Body of pancreas (tissue), 4 donors: Measurements from ENCODE around the gene STIM1. TPM values are rescaled to one million over a fixed set of nuclear protein-coding genes. Genes with fewer than 3 reads are reported as not detected.

Experiments used
- ATAC-seq: fragments of 150-250 bp; one replicate; pipeline ENCODE4 v1.9.1; 2016
- DNase-seq, 4 donors: peaks; one replicate each; pipeline ENCODE4 v3.0.0-alpha.2; 2019
- H3K27ac ChIP-seq, 4 donors: fragments of 200-600 bp; sonication (generic); 1 replicate in 3 of 4; 2 replicates in 1 of 4; pipeline versions ENCODE4 v1.5.1 to v1.6.1; 2016 to 2019; ENCODE audit warnings: mild to moderate bottlenecking in 1 of 4, mixed read lengths in 1 of 4, moderate library complexity in 1 of 4
- H3K27me3 ChIP-seq, 2 donors: fragments of 200-600 bp; sonication (generic); one replicate each; pipeline ENCODE4 v1.6.0; 2016; ENCODE audit warnings: mild to moderate bottlenecking in 1 of 2
- H3K36me3 ChIP-seq, 2 donors: fragments of 200-600 bp; sonication (generic); replicated peaks in 1 of 2; 2 replicates each; pipeline ENCODE4 v1.5.1; 2016; ENCODE audit warnings: low read depth in 2 of 2; ENCODE audit not compliant: insufficient read depth in 1 of 2
- H3K4me1 ChIP-seq: fragments of 200-600 bp; sonication (generic); one replicate; pipeline ENCODE4 v1.6.0; 2016
- H3K4me3 ChIP-seq, 2 donors: fragments of 200-600 bp; sonication (generic); 1 replicate in 1 of 2; 2 replicates in 1 of 2; pipeline ENCODE4 v1.5.1; 2016 to 2019
- H3K9me3 ChIP-seq, 3 donors: fragments of 200-600 bp; sonication (generic); 1 replicate in 2 of 3; 2 replicates in 1 of 3; pipeline ENCODE4 v1.5.1; 2016
- POLR2A ChIP-seq, 3 donors: fragments of 450-650 bp; IDR thresholded peaks; one replicate each; pipeline ENCODE4 v1.6.1; 2016; ENCODE audit warnings: antibody characterized with exemption in 3 of 3, mild to moderate bottlenecking in 2 of 3
- WGBS, 2 donors: methylation state at CpG; one replicate each; pipeline ENCODE4 v1.1.5; 2017; 5-methylcytosine and 5-hydroxymethylcytosine counted together
- intact Hi-C: fragments of 100-400 bp; cut with DNase I; formaldehyde crosslinking; loops from one replicate; pipeline ENCODE4 v1.15.1; 2023
- total RNA-seq, 2 donors: library from RNA; depleted of rRNA; stranded (reverse); fragments of >200 nt; gene quantifications; one replicate each; pipeline ENCODE4 v1.1.0, GENCODE V29; 2016
- TF ChIP-seq, protein P1 (sequence below), 7 experiments: fragments of 450-650 bp in 4 of 7; fragments of 200-600 bp in 3 of 7; sonication (generic) in 3 of 7; IDR thresholded peaks; one replicate each; pipeline ENCODE4 v1.5.1; 2016 to 2019; ENCODE audit warnings: antibody characterized with exemption in 7 of 7

STIM1 gene
- total RNA-seq, 2 donors from 2014 or later: 20.4 to 24.6 TPM

DNA sequence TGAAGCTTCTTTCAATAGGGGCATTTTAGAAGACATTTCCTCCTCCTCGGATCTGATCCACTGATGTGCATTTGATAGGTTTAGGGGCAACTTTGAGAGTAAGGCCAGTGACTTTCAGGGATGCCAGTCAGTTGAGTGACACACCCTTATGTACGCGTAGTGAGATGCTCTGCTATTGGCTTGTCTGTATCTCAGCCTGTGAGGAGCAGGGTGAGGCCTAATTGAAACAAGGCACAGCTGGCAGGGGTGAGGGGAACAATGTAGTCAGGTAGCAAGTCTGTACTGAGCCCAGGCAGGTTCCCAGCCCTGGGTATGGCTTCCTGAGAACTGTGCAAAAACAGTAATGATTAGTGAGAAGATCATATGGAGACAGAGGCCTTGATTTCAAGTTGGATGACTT, 61.5 kb downstream of the STIM1 start:
- Histone ChIP-seq H3K4me1 (peaks cover 8% of the 10 kb centered on the region), H3K9me3 (no peaks in the 10 kb centered on the region), H3K36me3 (no peaks in the 10 kb centered on the region), H3K27ac (no peak overlapping the region), H3K4me3 (no peak overlapping the region), H3K27me3 (no peaks in the 10 kb centered on the region)
- intact Hi-C loops: no loop called here
- ATAC-seq: no peak
- no peak for TF ChIP-seq POLR2A (IDR thresholded peaks at IDR 0.05)
- TF ChIP-seq, protein P1, sequence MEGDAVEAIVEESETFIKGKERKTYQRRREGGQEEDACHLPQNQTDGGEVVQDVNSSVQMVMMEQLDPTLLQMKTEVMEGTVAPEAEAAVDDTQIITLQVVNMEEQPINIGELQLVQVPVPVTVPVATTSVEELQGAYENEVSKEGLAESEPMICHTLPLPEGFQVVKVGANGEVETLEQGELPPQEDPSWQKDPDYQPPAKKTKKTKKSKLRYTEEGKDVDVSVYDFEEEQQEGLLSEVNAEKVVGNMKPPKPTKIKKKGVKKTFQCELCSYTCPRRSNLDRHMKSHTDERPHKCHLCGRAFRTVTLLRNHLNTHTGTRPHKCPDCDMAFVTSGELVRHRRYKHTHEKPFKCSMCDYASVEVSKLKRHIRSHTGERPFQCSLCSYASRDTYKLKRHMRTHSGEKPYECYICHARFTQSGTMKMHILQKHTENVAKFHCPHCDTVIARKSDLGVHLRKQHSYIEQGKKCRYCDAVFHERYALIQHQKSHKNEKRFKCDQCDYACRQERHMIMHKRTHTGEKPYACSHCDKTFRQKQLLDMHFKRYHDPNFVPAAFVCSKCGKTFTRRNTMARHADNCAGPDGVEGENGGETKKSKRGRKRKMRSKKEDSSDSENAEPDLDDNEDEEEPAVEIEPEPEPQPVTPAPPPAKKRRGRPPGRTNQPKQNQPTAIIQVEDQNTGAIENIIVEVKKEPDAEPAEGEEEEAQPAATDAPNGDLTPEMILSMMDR (IDR thresholded peaks at IDR 0.05): no peak
- 52 to 89% methylated on average over 3 of the region's 3 CpGs for WGBS, 2 donors
- DNase-seq: no peak

DNA sequence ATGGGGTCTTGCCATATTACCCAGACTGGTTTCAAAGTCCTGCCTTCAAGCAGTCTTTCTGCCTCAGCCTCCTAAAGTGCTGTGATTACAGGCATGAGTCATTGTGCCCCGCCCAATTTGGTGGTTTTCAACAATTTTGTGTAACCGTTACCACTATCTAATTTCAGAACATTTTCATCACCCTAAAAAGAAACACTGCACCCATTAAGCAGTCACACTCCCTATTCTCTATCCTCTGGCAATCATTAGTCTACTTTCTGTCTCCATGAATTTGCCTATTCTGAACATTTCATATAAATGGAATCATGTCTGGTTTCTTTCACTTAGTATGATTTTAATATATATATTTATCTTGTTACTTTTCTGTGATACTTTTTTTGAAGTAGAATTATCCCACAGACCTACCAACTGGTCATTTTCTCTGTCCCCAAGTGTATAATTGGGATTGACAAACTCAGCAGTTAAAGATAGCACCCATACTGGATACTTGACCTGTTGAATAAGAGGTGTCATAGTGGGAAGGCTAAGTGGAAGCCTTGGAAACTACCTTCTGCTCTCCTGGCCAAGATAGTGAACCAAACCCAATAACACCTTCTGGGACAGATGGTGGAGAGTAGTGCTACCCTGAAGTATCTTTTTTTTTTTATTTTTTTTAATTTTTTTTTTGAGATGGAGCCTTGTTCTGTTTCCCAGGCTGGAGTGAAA, 64.8 kb downstream of the STIM1 start:
- peaks cover 8% of the 10 kb centered on the region for H3K4me1 ChIP-seq
- intact Hi-C loops: no loop called here
- H3K36me3 ChIP-seq: no peaks in the 10 kb centered on the region
- WGBS, 2 donors: 70 to 71% methylated on average over 2 of the region's 2 CpGs
- H3K27ac ChIP-seq: no peak overlapping the region
- ATAC-seq (no peak), DNase-seq (peak in 1 of 4 donors; percentile 44)
- H3K9me3 ChIP-seq: no peaks in the 10 kb centered on the region
- H3K27me3 ChIP-seq: no peaks in the 10 kb centered on the region
- H3K4me3 ChIP-seq: no peak overlapping the region
- TF ChIP-seq POLR2A (IDR thresholded peaks at IDR 0.05): no peak
- TF ChIP-seq, protein P1 (IDR thresholded peaks at IDR 0.05): no peak

DNA sequence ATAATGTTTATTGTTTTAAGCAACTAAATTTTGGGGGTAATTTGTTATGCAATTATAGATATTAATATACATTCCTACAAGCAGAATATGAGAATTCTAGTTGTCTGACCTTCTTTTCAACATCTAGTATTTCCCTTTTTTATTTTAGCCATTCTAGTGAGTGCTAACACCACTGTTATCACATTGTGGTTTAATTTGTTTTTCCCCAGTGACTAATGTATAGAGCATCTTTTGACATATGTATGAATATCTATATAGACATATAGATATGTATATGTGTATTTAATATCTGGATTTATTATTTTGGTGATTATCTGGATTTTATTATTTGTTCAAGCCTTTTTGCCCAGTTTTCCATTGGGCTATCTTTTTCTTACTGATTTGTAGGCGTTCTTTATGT, 66.6 kb downstream of the STIM1 start:
- WGBS, 2 donors: 100% methylated on average over 1 of the region's 1 CpG

DNA sequence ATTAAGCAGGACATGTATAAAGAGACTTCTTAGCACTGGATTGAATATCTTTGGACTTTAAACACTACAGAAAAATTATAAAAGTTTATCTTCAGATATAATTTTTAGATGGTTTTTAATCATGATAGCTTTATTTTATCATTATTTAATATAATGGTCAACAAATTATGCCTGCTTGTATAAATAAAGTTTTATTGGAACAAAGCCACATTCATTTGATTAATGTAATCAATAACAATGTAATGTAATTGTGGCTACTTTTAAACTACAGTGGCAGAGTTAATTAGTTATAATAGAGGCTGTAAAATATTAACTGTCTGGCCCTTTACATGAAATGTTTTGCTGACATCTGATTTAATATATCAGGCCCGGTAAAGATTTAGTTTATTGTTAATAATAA, 70.0 kb downstream of the STIM1 start:
- no peaks in the 10 kb centered on the region for H3K36me3 ChIP-seq
- intact Hi-C loops: no loop called here
- no peak overlapping the region for H3K27ac ChIP-seq
- H3K4me3 ChIP-seq: no peak overlapping the region
- H3K9me3 ChIP-seq: no peaks in the 10 kb centered on the region
- H3K4me1 ChIP-seq: peaks cover 24% of the 10 kb centered on the region
- WGBS, 2 donors: 21 to 36% methylated on average over 1 of the region's 1 CpG
- ATAC-seq: no peak
- TF ChIP-seq, protein P1 (IDR thresholded peaks at IDR 0.05): no peak
- no peak for TF ChIP-seq POLR2A (IDR thresholded peaks at IDR 0.05)
- no peaks in the 10 kb centered on the region for H3K27me3 ChIP-seq
- DNase-seq: no peak

More for the DNA sequence above, 66.6 kb downstream of the STIM1 start:
- Histone ChIP-seq H3K4me1 (no peaks in the 10 kb centered on the region), H3K27me3 (no peaks in the 10 kb centered on the region), H3K4me3 (no peak overlapping the region), H3K9me3 (no peaks in the 10 kb centered on the region), H3K36me3 (no peaks in the 10 kb centered on the region), H3K27ac (no peak overlapping the region)
- TF ChIP-seq, protein P1 (IDR thresholded peaks at IDR 0.05): no peak
- TF ChIP-seq POLR2A (IDR thresholded peaks at IDR 0.05): no peak
- intact Hi-C loops: no loop called here
- ATAC-seq (no peak), DNase-seq (no peak)

DNA sequence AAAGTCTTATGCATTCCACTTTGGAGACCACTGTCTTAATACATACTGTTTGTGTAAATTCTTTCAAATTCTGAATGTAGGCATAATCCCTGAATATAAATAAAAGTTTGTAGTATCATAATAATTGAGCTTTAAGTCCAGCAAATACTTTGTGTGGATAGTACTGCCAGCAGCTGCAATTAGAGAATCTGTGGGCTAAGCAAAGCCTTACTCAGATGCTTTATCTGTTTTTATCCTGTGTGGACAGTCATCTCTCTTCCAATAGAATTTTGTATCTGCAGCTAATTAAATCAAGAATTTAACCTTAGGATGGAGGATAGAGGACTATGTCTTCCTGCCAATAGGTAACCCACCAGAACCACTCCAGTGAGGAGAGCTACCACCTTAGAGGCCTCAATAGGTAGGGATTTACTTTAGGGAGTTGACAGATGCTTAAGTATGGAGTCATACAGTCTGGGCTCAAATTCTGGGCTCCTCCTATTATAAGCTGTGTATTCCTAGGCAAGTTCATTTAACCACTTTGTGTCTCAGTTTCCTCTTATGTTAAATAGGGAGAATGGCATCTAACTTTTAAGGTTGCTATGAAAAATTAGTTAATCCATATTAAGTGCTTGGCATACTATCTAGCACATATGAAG, 71.1 kb downstream of the STIM1 start:
- ATAC-seq (no peak), DNase-seq (no peak)
- TF ChIP-seq POLR2A (IDR thresholded peaks at IDR 0.05): no peak
- TF ChIP-seq, protein P1 (IDR thresholded peaks at IDR 0.05): no peak
- no peaks in the 10 kb centered on the region for H3K36me3 ChIP-seq
- H3K27ac ChIP-seq: no peak overlapping the region
- H3K27me3 ChIP-seq: no peaks in the 10 kb centered on the region
- intact Hi-C loops: no loop called here
- peaks cover 27% of the 10 kb centered on the region for H3K4me1 ChIP-seq
- no peak overlapping the region for H3K4me3 ChIP-seq
- no peaks in the 10 kb centered on the region for H3K9me3 ChIP-seq
